ENCODE measurements around the gene EIF2D. TPM values are rescaled to one million over a fixed set of nuclear protein-coding genes. Genes with fewer than 3 reads are reported as not detected.

The EIF2D gene
- total and polyA plus RNA-seq, 2 of the 13 experiments (the other 11 are each of a cell fraction or from before 2014, with no cell fraction given), result 45.1 to 64.9 TPM

DNA sequence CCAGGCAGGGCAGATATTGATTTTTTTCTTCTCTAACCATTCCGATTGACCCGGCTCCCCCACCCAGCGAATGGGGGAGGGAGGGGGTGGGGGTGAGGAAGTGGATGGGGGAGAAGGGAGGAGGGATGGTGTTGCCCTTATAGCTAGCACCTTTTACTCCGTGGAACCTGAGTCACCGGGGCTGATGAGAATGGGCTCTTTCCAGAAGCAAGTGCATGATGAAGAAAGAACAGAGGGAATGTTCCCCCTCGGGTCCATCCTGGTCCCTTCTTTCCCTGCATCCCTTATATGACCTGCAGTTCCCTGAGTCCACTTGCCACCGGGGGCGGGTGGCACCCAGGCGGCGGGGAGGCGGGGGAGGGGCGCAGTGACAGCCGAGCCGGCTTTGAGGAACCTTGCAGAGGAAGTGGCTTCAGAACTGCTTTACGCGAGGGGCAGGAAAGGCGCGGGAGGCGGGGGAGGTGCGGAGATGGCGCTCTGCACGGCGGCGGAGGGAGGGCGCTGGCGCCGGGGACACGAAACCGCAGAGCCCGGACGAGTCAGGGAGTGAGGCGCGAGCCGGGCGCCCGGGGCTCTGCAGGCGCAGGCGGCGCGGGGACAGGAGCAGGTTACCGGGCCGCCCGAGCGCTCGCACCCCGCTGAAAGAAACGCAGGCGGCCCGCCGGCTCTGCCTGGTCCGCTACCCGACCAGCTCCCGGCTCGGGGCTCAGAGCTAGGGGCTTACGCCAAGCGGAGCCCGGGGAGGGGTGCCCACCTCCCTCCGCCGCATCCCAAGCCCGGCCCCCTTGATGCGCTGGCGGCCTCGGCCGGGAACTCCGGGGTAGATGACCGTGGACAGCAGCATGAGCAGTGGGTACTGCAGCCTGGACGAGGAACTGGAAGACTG, 55.3 kb downstream of the EIF2D start:
- H3K9me3 ChIP-seq (ENCODE audit: low read length), result no peaks in the 10 kb centered on the region
- TF ChIP-seq HDAC1 (CRISPR knock-in tag; IDR thresholded peaks at IDR 0.05) (no peak), ZNF160 (CRISPR knock-in tag; IDR thresholded peaks at IDR 0.05) (0 out of 2 replicates have a peak, but pooled peaks have one; percentile 28), MIER3 (CRISPR knock-in tag; IDR thresholded peaks at IDR 0.05; ENCODE audit: borderline replicate concordance) (no peak), HNRNPUL1 (IDR thresholded peaks at IDR 0.05; ENCODE audit: low read depth, low read length) (no peak), ZNF251 (CRISPR knock-in tag; IDR thresholded peaks at IDR 0.05) (no peak), MYC (CRISPR knock-in tag; IDR thresholded peaks at IDR 0.05; ENCODE audit: borderline replicate concordance) (no peak), ZBTB7A (CRISPR knock-in tag; IDR thresholded peaks at IDR 0.05) (no peak), ASH2L (IDR thresholded peaks at IDR 0.05; ENCODE audit: insufficient read length, low read depth, low read length) (no peak), NPAS2 (CRISPR knock-in tag; IDR thresholded peaks at IDR 0.05; ENCODE audit: borderline replicate concordance) (no peak), ATF7 (IDR thresholded peaks at IDR 0.05) (no peak), ATF7 (CRISPR knock-in tag; IDR thresholded peaks at IDR 0.05) (no peak), TBX2 (CRISPR knock-in tag; IDR thresholded peaks at IDR 0.05; ENCODE audit: borderline replicate concordance) (no peak), ZNF605 (CRISPR knock-in tag; IDR thresholded peaks at IDR 0.05) (no peak), MAFK (conservative IDR thresholded peaks at IDR 0.05 in 1 of 2, IDR thresholded peaks at IDR 0.05 in 1 of 2; ENCODE audit: low read length in 2 of 2) (no peak), ZNF335 (CRISPR knock-in tag; IDR thresholded peaks at IDR 0.05) (no peak), FOXO1 (CRISPR knock-in tag; IDR thresholded peaks at IDR 0.05) (no peak)
- TF ChIP-seq, protein P1, sequence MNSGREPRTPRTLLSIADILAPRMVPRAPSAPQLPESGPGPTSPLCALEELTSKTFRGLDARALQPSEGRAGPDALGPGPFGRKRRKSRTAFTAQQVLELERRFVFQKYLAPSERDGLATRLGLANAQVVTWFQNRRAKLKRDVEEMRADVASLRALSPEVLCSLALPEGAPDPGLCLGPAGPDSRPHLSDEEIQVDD (CRISPR knock-in tag; IDR thresholded peaks at IDR 0.05; ENCODE audit: borderline replicate concordance), result no peak
- TF ChIP-seq, protein P2, sequence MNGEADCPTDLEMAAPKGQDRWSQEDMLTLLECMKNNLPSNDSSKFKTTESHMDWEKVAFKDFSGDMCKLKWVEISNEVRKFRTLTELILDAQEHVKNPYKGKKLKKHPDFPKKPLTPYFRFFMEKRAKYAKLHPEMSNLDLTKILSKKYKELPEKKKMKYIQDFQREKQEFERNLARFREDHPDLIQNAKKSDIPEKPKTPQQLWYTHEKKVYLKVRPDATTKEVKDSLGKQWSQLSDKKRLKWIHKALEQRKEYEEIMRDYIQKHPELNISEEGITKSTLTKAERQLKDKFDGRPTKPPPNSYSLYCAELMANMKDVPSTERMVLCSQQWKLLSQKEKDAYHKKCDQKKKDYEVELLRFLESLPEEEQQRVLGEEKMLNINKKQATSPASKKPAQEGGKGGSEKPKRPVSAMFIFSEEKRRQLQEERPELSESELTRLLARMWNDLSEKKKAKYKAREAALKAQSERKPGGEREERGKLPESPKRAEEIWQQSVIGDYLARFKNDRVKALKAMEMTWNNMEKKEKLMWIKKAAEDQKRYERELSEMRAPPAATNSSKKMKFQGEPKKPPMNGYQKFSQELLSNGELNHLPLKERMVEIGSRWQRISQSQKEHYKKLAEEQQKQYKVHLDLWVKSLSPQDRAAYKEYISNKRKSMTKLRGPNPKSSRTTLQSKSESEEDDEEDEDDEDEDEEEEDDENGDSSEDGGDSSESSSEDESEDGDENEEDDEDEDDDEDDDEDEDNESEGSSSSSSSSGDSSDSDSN (CRISPR knock-in tag; IDR thresholded peaks at IDR 0.05), result peak; percentile 65; the same call in 1 of the 2 replicates
- TF ChIP-seq, protein P3, sequence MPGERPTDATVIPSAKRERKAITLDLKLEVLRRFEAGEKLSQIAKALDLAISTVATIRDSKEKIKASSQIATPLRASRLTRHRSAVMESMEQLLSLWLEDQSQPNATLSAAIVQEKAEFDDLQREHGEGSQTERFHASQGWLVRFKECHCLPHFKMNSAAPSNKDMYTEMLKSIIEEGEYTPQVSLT (CRISPR knock-in tag; IDR thresholded peaks at IDR 0.05; ENCODE audit: borderline replicate concordance, low read depth), result no peak
- TF ChIP-seq, protein P4, sequence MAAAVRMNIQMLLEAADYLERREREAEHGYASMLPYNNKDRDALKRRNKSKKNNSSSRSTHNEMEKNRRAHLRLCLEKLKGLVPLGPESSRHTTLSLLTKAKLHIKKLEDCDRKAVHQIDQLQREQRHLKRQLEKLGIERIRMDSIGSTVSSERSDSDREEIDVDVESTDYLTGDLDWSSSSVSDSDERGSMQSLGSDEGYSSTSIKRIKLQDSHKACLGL (CRISPR knock-in tag; IDR thresholded peaks at IDR 0.05), result no peak

More for the DNA sequence above, 55.3 kb downstream of the EIF2D start:
- FAIRE-seq, result no peak
- H2AFZ ChIP-seq (ENCODE audit: low read length), result no peak overlapping the region
- BruUV-seq (replicated peaks), result no TSS peak
- no peak for DNase-seq (ENCODE audit: low spot score)
- H4K20me1 ChIP-seq (ENCODE audit: insufficient read depth, low read length), result peaks cover 5% of the 10 kb centered on the region; the same call in 1 of the 2 replicates
- no peak overlapping the region for H3K9ac ChIP-seq (ENCODE audit: insufficient read depth, low read depth, low read length)
- H3K27me3 ChIP-seq (ENCODE audit: control insufficient read depth in 1 of 2, insufficient read depth in 2 of 2, low read length in 2 of 2), result peaks cover 1 to 28% of the 10 kb centered on the region in 2 experiments; a peak in 4 of 5 replicates
- peak overlapping the region; percentile 48 to 70 (median 62) for H3K4me3 ChIP-seq (replicated peaks in 1 of 3; ENCODE audit: insufficient read depth in 1 of 3, low read depth in 2 of 3, low read length in 3 of 3)
- 2% methylated on average over 11 of the region's 67 CpGs for WGBS (ENCODE audit: low lambda C conversion rate)
- in situ Hi-C loops (cut with HindIII; ENCODE audit: extremely low pct_ligation_motif_present, low pct_unique_long_range_greater_than_20kb), result no loop called here
- ChIA-PET CTCF (ENCODE audit: low intra/inter-chr PET ratio, low total read pairs) (no interaction called here), POLR2A (no interaction called here)
- intact Hi-C loops (cut with micrococcal nuclease; ENCODE audit: unreplicated experiment), result no loop called here
- peak overlapping the region; percentile 80 for H3K4me2 ChIP-seq (ENCODE audit: low read depth, low read length)
- no peaks in the 10 kb centered on the region for H3K79me2 ChIP-seq (ENCODE audit: insufficient read depth, low read length)
- H3K4me1 ChIP-seq (ENCODE audit: insufficient read depth, low read length), result peaks cover 60% of the 10 kb centered on the region
- no peaks in the 10 kb centered on the region for H3K36me3 ChIP-seq (replicated peaks in 1 of 2; ENCODE audit: control insufficient read depth in 1 of 2, insufficient read depth in 2 of 2, low read length in 2 of 2)
- ATAC-seq, result peak; percentile 77
- H3K27ac ChIP-seq (ENCODE audit: extremely low read length, insufficient read depth, low read length), result no peak overlapping the region
